ENCODE results near the gene PRMT3. TPM values are rescaled to one million over a fixed set of nuclear protein-coding genes. Genes with fewer than 3 reads are reported as not detected.
"Not testable (repeated sequence)": the region's sequence is repeated elsewhere in the genome, so short reads cannot be mapped to it uniquely, and the experiment has no call there.

Gene PRMT3
- total RNA-seq, 1 experiment from 2014 or later: 22.8 TPM

DNA sequence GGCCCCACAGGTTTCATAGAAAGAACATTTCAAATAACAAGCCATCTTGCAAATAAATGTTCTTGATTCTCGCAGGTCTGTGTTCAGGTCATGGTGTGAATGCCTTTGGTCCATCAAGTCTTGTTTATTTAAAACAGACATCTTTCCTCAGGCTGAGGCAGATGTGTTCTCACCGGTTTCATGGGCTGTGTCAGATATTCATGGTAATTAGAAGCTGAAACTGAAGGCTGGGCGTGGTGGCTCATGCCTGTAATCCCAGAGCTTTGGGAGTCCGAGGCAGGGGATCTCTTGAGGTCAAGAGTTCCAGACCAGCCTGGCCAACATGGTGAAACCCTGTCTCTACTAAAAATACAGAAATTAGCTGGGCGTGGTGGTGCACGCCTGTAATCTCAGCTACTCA, 22.1 kb upstream of the PRMT3 start:
- H3K4me3 ChIP-seq; H3K27ac ChIP-seq; DNase-seq (ENCODE audit: low read depth in 1 of 2, low spot score in 2 of 2); H3K9me3 ChIP-seq (replicated peaks); H3K27me3 ChIP-seq (replicated peaks): not testable (repeated sequence)
- H3K36me3 ChIP-seq: peaks cover 26% of the 10 kb centered on the region
- H3K4me1 ChIP-seq (replicated peaks): peaks cover 56% of the 10 kb centered on the region

- peak; percentile 74 to 83 for DNase-seq (ENCODE audit: low read depth in 1 of 2, low spot score in 2 of 2)
- Histone ChIP-seq H3K36me3 (peaks cover 29% of the 10 kb centered on the region), H3K4me1 (replicated peaks) (peaks cover 50% of the 10 kb centered on the region), H3K4me3 (0 out of 2 replicates have a peak overlapping the region, but pooled peaks have one; percentile 2), H3K27me3 (replicated peaks) (no peaks in the 10 kb centered on the region), H3K27ac (peak overlapping the region; percentile 68), H3K9me3 (replicated peaks) (no peaks in the 10 kb centered on the region)
These were observed 20.1 kb upstream of the PRMT3 start for GRCh38 chr11:20367313-20367948.

- Histone ChIP-seq H3K36me3 (peaks cover 31% of the 10 kb centered on the region), H3K9me3 (replicated peaks) (no peaks in the 10 kb centered on the region), H3K27ac (peak overlapping the region; percentile 68), H3K27me3 (replicated peaks) (no peaks in the 10 kb centered on the region), H3K4me1 (replicated peaks) (peaks cover 40% of the 10 kb centered on the region), H3K4me3 (no peak overlapping the region)
- no peak for DNase-seq (ENCODE audit: low read depth in 1 of 2, low spot score in 2 of 2)
These were observed 19.1 kb upstream of the PRMT3 start for GRCh38 chr11:20368438-20368837.

- DNase-seq (ENCODE audit: low read depth in 1 of 2, low spot score in 2 of 2): no peak
- Histone ChIP-seq H3K4me3 (no peak overlapping the region), H3K27ac (no peak overlapping the region), H3K4me1 (replicated peaks) (peaks cover 38% of the 10 kb centered on the region), H3K27me3 (replicated peaks) (no peaks in the 10 kb centered on the region), H3K9me3 (replicated peaks) (no peaks in the 10 kb centered on the region), H3K36me3 (peaks cover 39% of the 10 kb centered on the region)
These were observed 17.7 kb upstream of the PRMT3 start for GRCh38 chr11:20369826-20370225.

DNA sequence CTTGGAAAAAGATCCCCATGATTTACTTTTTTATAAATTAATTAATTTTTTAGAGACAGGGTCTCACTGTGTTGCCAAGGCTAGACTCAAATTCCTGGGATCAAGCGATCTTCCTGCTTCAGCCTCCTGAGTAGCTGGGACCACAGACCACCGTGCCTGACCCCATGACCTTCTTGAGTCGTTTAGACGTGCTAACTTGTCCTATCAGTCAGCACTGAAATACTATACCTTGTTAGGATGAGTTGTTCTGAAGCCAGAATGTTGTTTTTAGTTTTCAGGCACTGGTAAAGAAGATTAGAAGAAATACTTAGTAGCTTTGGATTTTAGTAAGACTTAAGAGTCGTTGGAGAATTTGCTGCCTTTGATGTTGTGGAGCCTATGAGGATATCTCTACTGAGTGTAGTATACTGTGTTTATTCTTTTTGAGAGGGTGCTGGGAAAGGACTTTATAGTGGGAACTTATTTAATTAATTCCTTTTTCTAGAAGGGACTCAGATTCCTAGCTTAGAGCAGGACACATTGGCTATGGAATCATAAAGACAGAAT, 15.4 kb upstream of the PRMT3 start:
- H3K36me3 ChIP-seq: peaks cover 44% of the 10 kb centered on the region
- no peaks in the 10 kb centered on the region for H3K27me3 ChIP-seq (replicated peaks)
- H3K27ac ChIP-seq: no peak overlapping the region
- H3K4me1 ChIP-seq (replicated peaks): peaks cover 25% of the 10 kb centered on the region
- no peak for DNase-seq (ENCODE audit: low read depth in 1 of 2, low spot score in 2 of 2)
- no peaks in the 10 kb centered on the region for H3K9me3 ChIP-seq (replicated peaks)
- H3K4me3 ChIP-seq: no peak overlapping the region

GRCh38 chr11:20373147-20373546, 14.4 kb upstream of the PRMT3 start:
- Histone ChIP-seq H3K9me3 (replicated peaks) (no peaks in the 10 kb centered on the region), H3K4me1 (replicated peaks) (peaks cover 20% of the 10 kb centered on the region), H3K4me3 (no peak overlapping the region), H3K36me3 (peaks cover 49% of the 10 kb centered on the region), H3K27ac (no peak overlapping the region), H3K27me3 (replicated peaks) (no peaks in the 10 kb centered on the region)
- DNase-seq (ENCODE audit: low read depth in 1 of 2, low spot score in 2 of 2): no peak

DNA sequence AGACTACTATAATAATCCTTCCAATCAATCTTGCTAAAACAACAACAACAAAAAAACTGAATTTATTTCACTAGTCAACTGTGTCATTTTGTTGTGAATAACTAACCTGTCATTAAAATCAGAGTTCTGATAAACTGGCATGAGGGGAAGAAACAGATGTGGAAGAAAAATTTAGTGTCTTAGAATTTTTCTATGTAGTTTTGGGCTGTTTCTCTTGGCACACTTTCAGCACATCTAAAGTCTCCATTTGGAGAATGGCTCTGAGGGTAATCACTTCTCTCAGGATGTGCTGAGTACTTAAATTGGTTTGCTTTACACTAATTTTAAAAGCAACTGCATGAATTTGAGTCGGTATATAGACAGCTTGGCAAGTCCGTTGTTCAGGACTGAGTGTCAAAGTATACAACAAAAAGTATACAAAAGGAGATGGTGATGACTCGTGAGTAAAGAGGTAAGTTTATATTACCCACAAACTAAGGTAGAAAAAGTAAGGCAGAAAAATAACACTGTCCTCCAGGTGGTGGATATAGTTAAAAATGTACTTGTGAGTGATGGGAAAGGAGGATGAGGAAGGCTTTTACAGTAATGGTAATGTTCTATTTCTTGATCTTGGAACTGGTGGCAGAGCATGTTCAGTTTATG, 13.8 kb upstream of the PRMT3 start:
- H3K9me3 ChIP-seq (replicated peaks): no peaks in the 10 kb centered on the region
- no peaks in the 10 kb centered on the region for H3K27me3 ChIP-seq (replicated peaks)
- peaks cover 45% of the 10 kb centered on the region for H3K36me3 ChIP-seq
- DNase-seq (ENCODE audit: low read depth in 1 of 2, low spot score in 2 of 2): no peak
- H3K4me3 ChIP-seq: no peak overlapping the region
- H3K27ac ChIP-seq: no peak overlapping the region
- peaks cover 15% of the 10 kb centered on the region for H3K4me1 ChIP-seq (replicated peaks)

DNA sequence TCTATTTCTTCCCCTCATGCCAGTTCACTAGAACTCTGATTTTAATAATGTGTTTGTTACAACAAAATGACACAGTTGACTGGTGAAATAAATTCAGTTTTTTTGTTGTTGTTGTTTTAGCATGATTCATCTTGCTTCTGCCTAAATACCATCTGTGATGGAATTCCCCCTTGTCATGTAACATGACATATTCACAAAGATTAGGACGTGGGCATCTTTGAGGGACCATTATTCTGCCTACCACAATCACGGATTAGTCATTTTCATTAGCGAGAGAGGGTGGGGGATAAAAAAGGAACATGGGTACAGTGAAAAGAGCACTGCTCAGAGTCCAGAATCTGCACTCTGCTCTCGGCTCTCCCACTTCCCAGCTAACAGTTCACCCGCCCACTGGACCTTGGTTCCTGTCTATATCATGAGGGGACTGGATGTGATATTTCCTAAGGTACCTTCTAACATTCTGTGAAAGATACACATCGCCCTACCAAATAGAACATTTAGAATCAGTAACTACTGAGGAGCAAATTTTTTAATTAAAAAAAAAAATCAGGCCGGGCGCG, 12.7 kb upstream of the PRMT3 start:
- H3K4me1 ChIP-seq (replicated peaks): peaks cover 14% of the 10 kb centered on the region
- no peaks in the 10 kb centered on the region for H3K27me3 ChIP-seq (replicated peaks)
- peak overlapping the region; percentile 54 for H3K27ac ChIP-seq
- no peaks in the 10 kb centered on the region for H3K9me3 ChIP-seq (replicated peaks)
- DNase-seq (ENCODE audit: low read depth in 1 of 2, low spot score in 2 of 2): peak in 1 of 2 experiments; percentile 40
- peaks cover 37% of the 10 kb centered on the region for H3K36me3 ChIP-seq
- H3K4me3 ChIP-seq: no peak overlapping the region

GRCh38 chr11:20376162-20376730, 11.3 kb upstream of the PRMT3 start:
- Histone ChIP-seq H3K9me3 (replicated peaks) (no peaks in the 10 kb centered on the region), H3K27ac (no peak overlapping the region), H3K36me3 (peaks cover 34% of the 10 kb centered on the region), H3K27me3 (replicated peaks) (no peaks in the 10 kb centered on the region), H3K4me3 (no peak overlapping the region), H3K4me1 (replicated peaks) (peaks cover 14% of the 10 kb centered on the region)
- no peak for DNase-seq (ENCODE audit: low read depth in 1 of 2, low spot score in 2 of 2)

- not testable (repeated sequence) for H3K4me3 ChIP-seq; H3K9me3 ChIP-seq (replicated peaks); H3K27ac ChIP-seq
These were observed 1.5 kb upstream of the PRMT3 start for GRCh38 chr11:20385996-20386395.

GRCh38 chr11:20388096-20389055, 860 bp downstream of the PRMT3 start:
- H3K4me1 ChIP-seq (replicated peaks): peaks cover 11% of the 10 kb centered on the region
- peak overlapping the region; percentile 67 for H3K4me3 ChIP-seq
- no peaks in the 10 kb centered on the region for H3K27me3 ChIP-seq (replicated peaks)
- peak in 1 of 2 experiments; percentile 46 for DNase-seq (ENCODE audit: low read depth in 1 of 2, low spot score in 2 of 2)
- no peaks in the 10 kb centered on the region for H3K9me3 ChIP-seq (replicated peaks)
- H3K36me3 ChIP-seq: peaks cover 12% of the 10 kb centered on the region
- H3K27ac ChIP-seq: peak overlapping the region; percentile 86

More at GRCh38 chr11:20385996-20386395, 1.5 kb upstream of the PRMT3 start:
- not testable (repeated sequence) for DNase-seq (ENCODE audit: low read depth in 1 of 2, low spot score in 2 of 2); H3K36me3 ChIP-seq; H3K27me3 ChIP-seq (replicated peaks)
- peaks cover 11% of the 10 kb centered on the region for H3K4me1 ChIP-seq (replicated peaks)

GRCh38 chr11:20397281-20397680, 9.8 kb downstream of the PRMT3 start:
- Histone ChIP-seq H3K4me1 (replicated peaks) (no peaks in the 10 kb centered on the region), H3K27ac (no peak overlapping the region), H3K9me3 (replicated peaks) (no peaks in the 10 kb centered on the region), H3K4me3 (no peak overlapping the region), H3K27me3 (replicated peaks) (no peaks in the 10 kb centered on the region), H3K36me3 (peaks cover 20% of the 10 kb centered on the region)
- peak in 1 of 2 experiments; percentile 5 for DNase-seq (ENCODE audit: low read depth in 1 of 2, low spot score in 2 of 2)

DNA sequence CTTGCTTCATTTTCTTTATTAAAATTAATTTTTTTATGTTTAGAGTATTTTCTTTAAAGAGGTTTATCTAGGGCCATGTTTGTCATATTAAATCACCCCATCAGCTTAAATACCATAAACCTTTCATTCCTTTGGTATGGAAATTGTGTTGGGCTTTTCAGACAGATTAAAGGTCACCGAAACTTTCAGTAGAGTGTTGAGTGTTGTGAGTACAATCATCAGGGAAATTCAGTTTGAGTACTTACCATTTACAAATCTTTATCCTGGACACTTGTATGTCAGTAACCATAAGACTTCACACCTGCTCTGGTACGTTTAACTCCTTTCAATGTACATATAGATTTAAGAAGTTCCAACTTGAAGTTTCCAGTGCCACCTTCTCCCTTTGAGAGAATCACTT, 12.0 kb downstream of the PRMT3 start:
- peaks cover 21% of the 10 kb centered on the region for H3K36me3 ChIP-seq
- H3K9me3 ChIP-seq (replicated peaks): no peaks in the 10 kb centered on the region
- H3K27me3 ChIP-seq (replicated peaks): no peaks in the 10 kb centered on the region
- no peak overlapping the region for H3K4me3 ChIP-seq
- no peaks in the 10 kb centered on the region for H3K4me1 ChIP-seq (replicated peaks)
- no peak for DNase-seq (ENCODE audit: low read depth in 1 of 2, low spot score in 2 of 2)
- no peak overlapping the region for H3K27ac ChIP-seq
